ENCODE results near the gene GPR156.

GRCh38 chr3:120157113-120157512 is 127.9 kb downstream of the GPR156 start:
- no peak for TF ChIP-seq POLR2AphosphoS5 (IDR thresholded peaks at IDR 0.05; ENCODE audit: low read depth, low read length)
- TF ChIP-seq TAF1 (IDR thresholded peaks at IDR 0.05; ENCODE audit: borderline replicate concordance, insufficient read depth, low read length) = no peak
